ENCODE measurements around the gene EXOC3. TPM values are rescaled to one million over a fixed set of nuclear protein-coding genes. Genes with fewer than 3 reads are reported as not detected.

The EXOC3 gene
- total and polyA plus RNA-seq, 2 of the 8 experiments (the other 6 are each of a cell fraction or from before 2014, with no cell fraction given): 14.4 to 30.0 TPM

DNA sequence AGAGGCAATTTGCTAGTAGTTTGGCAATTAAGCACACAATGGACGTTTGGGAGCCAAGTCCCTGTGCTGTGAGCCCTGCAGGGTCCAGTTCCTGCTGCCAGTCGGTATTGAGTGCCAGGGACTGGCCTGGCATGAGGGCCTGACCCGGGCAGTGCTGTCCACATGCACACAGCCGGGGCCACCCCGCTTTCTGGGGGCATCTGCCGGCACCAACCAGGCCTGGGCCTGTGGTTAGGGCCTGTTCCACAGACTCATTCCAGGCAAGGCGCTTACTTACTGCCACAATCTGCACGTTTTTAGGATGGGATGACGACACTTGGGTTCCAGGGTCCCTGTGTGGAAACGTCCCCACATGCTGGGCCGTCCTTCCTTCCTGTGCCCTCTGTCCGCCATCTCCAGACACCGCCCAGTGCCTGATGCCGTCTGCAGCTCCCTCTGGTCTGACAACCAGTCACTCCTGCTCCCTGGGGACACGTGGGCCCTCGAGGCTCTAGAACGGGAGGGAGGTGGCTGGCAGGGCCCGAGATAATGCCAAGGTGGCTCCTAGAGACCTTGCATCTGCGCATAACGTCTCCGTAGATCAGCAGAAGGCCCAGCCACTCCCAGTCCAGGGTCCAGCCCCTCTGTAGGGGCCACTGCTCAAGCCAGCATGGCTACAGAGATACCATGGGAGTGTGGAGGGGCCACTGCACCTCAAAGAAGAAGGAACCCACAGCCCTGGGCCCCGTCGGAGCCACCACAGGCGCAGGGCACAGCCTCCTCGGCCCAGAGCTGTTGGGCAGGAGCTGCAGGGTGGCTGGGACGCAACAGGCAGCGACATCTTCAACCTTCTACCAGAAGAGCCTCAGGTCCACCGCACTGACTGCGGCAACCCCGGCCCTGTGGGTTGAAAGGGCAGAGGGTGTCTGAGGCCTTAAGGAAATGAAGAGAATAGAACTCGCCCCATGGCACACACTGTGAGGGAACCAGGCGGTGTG is 56.5 kb downstream of the EXOC3 start (continued):
- no peak for TF ChIP-seq CHD7 (IDR thresholded peaks at IDR 0.05; ENCODE audit: insufficient replicate concordance, low read length)
- no peak for TF ChIP-seq MAFK (IDR thresholded peaks at IDR 0.05; ENCODE audit: low read depth, low read length)
- no peak for TF ChIP-seq SP4 (IDR thresholded peaks at IDR 0.05; ENCODE audit: low read length)
- TF ChIP-seq, protein P1, sequence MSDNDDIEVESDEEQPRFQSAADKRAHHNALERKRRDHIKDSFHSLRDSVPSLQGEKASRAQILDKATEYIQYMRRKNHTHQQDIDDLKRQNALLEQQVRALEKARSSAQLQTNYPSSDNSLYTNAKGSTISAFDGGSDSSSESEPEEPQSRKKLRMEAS (IDR thresholded peaks at IDR 0.05): no peak
- no peak for TF ChIP-seq HDAC6 (IDR thresholded peaks at IDR 0.05; ENCODE audit: low read depth, low read length)
- no peak for TF ChIP-seq GABPA (IDR thresholded peaks at IDR 0.05; ENCODE audit: borderline replicate concordance, insufficient read depth, low read length)
- no peak for TF ChIP-seq TBP (IDR thresholded peaks at IDR 0.05; ENCODE audit: low read depth, low read length)
- no peak for TF ChIP-seq NANOG (IDR thresholded peaks at IDR 0.05; ENCODE audit: insufficient read depth, low read depth, low read length, poor library complexity, severe bottlenecking)
- no peak for TF ChIP-seq TCF12 (IDR thresholded peaks at IDR 0.05; ENCODE audit: low read depth, low read length)
